HepG2 (cell line): ENCODE measurements around the gene CPNE1. TPM values are rescaled to one million over a fixed set of nuclear protein-coding genes. Genes with fewer than 3 reads are reported as not detected.

Source experiments
- ARID2 ChIP-seq: sonication (generic); formaldehyde crosslinking; IDR thresholded peaks from 2 replicates; pipeline ENCODE4 v1.8.1; 2022; ENCODE audit warnings: mild to moderate bottlenecking, missing genetic modification reagents, borderline replicate concordance
- ATRX ChIP-seq: sonication (generic); formaldehyde crosslinking; IDR thresholded peaks from 2 replicates; pipeline ENCODE4 v1.4.0; 2020; ENCODE audit warnings: missing genetic modification reagents, borderline replicate concordance
- EEA1 ChIP-seq: sonication (generic); formaldehyde crosslinking; IDR thresholded peaks from 2 replicates; pipeline ENCODE4 v1.5.1; 2020; ENCODE audit warnings: mild to moderate bottlenecking, missing genetic modification reagents, borderline replicate concordance
- HMGA1 ChIP-seq: sonication (generic); formaldehyde crosslinking; conservative IDR thresholded peaks from 2 replicates; pipeline ENCODE4 v1.4.0; 2020; ENCODE audit warnings: missing genetic modification reagents
- KLF13 ChIP-seq: sonication (generic); formaldehyde crosslinking; IDR thresholded peaks from 2 replicates; pipeline ENCODE4 v1.4.0; 2020; ENCODE audit warnings: mild to moderate bottlenecking, missing genetic modification reagents
- MED8 ChIP-seq: sonication (generic); formaldehyde crosslinking; IDR thresholded peaks from 2 replicates; pipeline ENCODE4 v1.8.1; 2023; ENCODE audit warnings: mild to moderate bottlenecking, missing genetic modification reagents; ENCODE audit not compliant: insufficient replicate concordance
- MLLT10 ChIP-seq: sonication (generic); formaldehyde crosslinking; IDR thresholded peaks from 2 replicates; pipeline ENCODE4 v1.4.0; 2020; ENCODE audit warnings: missing genetic modification reagents
- NR2C2 ChIP-seq: sonication (generic); formaldehyde crosslinking; IDR thresholded peaks from 2 replicates; pipeline ENCODE4 v1.4.0; 2020; ENCODE audit warnings: missing genetic modification reagents, mild to moderate bottlenecking, moderate library complexity, borderline replicate concordance
- POLR2AphosphoS2 ChIP-seq: IDR thresholded peaks from 2 replicates; pipeline ENCODE4 v1.6.1; 2011; ENCODE audit warnings: low read depth, low read length, improper control_type of control experiment
- PTBP1 ChIP-seq: fragments of 200-400 bp; formaldehyde crosslinking; IDR thresholded peaks from 2 replicates; pipeline ENCODE4 v1.6.1; 2018; ENCODE audit warnings: low read length, low read depth; ENCODE audit not compliant: poor library complexity, severe bottlenecking
- RFX3 ChIP-seq: IDR thresholded peaks from 2 replicates; pipeline ENCODE4 v1.6.1; 2016; ENCODE audit warnings: missing biosample characterization, missing genetic modification reagents
- ZNF326 ChIP-seq: sonication (generic); formaldehyde crosslinking; IDR thresholded peaks from 2 replicates; pipeline ENCODE4 v1.4.0; 2020; ENCODE audit warnings: missing genetic modification reagents, borderline replicate concordance
- ZNF713 ChIP-seq: sonication (generic); formaldehyde crosslinking; IDR thresholded peaks from 2 replicates; pipeline ENCODE4 v1.4.0; 2020; ENCODE audit warnings: mild to moderate bottlenecking, missing genetic modification reagents
- ZSCAN30 ChIP-seq: sonication (generic); formaldehyde crosslinking; IDR thresholded peaks from 2 replicates; pipeline ENCODE4 v1.5.0; 2020; ENCODE audit warnings: mild to moderate bottlenecking, missing genetic modification reagents
- polyA plus RNA-seq, 8 experiments: library from polyadenylated mRNA; depleted of rRNA in 3 of 8; stranded (reverse) in 7 of 8; unstranded in 1 of 8; fragments of >200 nt; fragmentation: Illumina TruSeq in 4 of 8; extraction: Trizol in 4 of 8; gene quantifications; 2 replicates each; pipeline versions ENCODE4 v1.2.1 to v1.2.3, GENCODE V29; 2011 to 2016; ENCODE audit warnings: low read depth in 4 of 8, missing spikeins in 1 of 8, mixed read lengths in 1 of 8; ENCODE audit not compliant: insufficient read depth in 1 of 8
- total RNA-seq, 5 experiments: library from RNA; depleted of rRNA; stranded (reverse); fragments of >200 nt; fragmentation: Illumina TruSeq; extraction: Trizol; gene quantifications; 2 replicates each; pipeline ENCODE4 v1.2.3, GENCODE V29; 2016; ENCODE audit warnings: low read depth in 1 of 5
- TF ChIP-seq, protein P1 (sequence below): sonication (generic); formaldehyde crosslinking; IDR thresholded peaks from 2 replicates; pipeline ENCODE4 v1.9.0; 2022; ENCODE audit warnings: missing genetic modification reagents, mild to moderate bottlenecking, borderline replicate concordance
- TF ChIP-seq, protein P2 (sequence below): IDR thresholded peaks from 2 replicates; pipeline ENCODE4 v1.6.1; 2012; ENCODE audit warnings: low read depth, low read length, improper control_type of control experiment
- TF ChIP-seq, protein P3 (sequence below): sonication (generic); formaldehyde crosslinking; IDR thresholded peaks from 2 replicates; pipeline ENCODE4 v1.4.0; 2020; ENCODE audit warnings: missing genetic modification reagents
- TF ChIP-seq, protein P4 (sequence below): sonication (generic); formaldehyde crosslinking; IDR thresholded peaks from 2 replicates; pipeline ENCODE4 v1.8.1; 2023; ENCODE audit warnings: mild to moderate bottlenecking, inconsistent platforms, moderate library complexity, missing genetic modification reagents, borderline replicate concordance
- TF ChIP-seq, protein P5 (sequence below): sonication (generic); formaldehyde crosslinking; IDR thresholded peaks from 2 replicates; pipeline ENCODE4 v1.4.0; 2020; ENCODE audit warnings: missing genetic modification reagents, borderline replicate concordance

CPNE1 gene
- total and polyA plus RNA-seq, 2 of the 13 experiments (the other 11 are each of a cell fraction or from before 2014, with no cell fraction given), result 408 to 431 TPM

DNA sequence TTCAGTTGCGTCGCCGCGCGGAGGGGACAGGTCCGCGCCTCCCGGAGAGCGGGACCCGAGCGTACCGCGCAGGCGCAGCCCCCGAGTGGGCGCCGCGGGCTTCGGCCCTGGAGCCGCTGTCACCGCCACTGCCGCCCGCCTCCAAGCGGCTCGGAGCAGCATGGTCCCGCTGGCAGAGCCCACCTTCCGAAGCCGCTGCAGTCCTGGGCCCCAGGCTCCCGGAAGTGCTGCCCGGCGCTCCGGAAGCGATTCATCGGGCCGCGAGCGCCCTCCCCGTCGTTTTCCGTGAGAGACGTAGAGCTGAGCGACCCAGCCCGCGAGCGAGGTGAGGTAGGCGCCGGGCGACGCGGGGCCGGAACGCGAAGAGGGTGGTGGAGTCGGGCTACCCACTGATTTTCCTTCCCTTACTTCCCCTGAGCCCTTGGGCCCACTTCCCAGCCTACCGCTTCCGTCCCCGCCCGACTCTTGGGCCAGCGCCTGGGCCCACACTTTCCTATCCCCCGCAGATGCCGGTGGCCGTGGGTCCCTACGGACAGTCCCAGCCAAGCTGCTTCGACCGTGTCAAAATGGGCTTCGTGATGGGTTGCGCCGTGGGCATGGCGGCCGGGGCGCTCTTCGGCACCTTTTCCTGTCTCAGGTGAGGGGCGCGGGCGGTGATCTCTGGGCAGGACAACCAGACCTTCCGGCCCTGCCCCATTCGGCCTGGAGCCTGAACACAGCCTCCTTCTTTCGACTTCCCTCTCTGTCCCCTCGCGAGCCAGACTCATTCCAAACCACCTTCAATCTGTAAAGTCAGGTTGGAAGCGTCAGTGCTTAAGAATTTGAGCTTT is 34.6 kb upstream of the CPNE1 start, which contains the start of the genes NFS1 and ROMO1 (continued):
- TF ChIP-seq EEA1 (CRISPR knock-in tag) (peak; percentile 89), PTBP1 (no peak), ZNF713 (CRISPR knock-in tag) (0 out of 2 replicates have a peak, but pooled peaks have one; percentile 84), ZNF326 (CRISPR knock-in tag) (peak; percentile 88; the same call in 1 of the 2 replicates), RFX3 (no peak), MLLT10 (CRISPR knock-in tag) (peak; percentile 87; the same call in 1 of the 2 replicates), MED8 (CRISPR knock-in tag) (peak; percentile 98), ARID2 (peak; percentile 98; the same call in 1 of the 2 replicates), HMGA1 (CRISPR knock-in tag) (no peak), NR2C2 (peak; percentile 100), ZSCAN30 (no peak), ATRX (CRISPR knock-in tag) (0 out of 2 replicates have a peak, but pooled peaks have one; percentile 52), KLF13 (CRISPR knock-in tag) (0 out of 2 replicates have a peak, but pooled peaks have one; percentile 74), POLR2AphosphoS2 (no peak)
- TF ChIP-seq, protein P1, sequence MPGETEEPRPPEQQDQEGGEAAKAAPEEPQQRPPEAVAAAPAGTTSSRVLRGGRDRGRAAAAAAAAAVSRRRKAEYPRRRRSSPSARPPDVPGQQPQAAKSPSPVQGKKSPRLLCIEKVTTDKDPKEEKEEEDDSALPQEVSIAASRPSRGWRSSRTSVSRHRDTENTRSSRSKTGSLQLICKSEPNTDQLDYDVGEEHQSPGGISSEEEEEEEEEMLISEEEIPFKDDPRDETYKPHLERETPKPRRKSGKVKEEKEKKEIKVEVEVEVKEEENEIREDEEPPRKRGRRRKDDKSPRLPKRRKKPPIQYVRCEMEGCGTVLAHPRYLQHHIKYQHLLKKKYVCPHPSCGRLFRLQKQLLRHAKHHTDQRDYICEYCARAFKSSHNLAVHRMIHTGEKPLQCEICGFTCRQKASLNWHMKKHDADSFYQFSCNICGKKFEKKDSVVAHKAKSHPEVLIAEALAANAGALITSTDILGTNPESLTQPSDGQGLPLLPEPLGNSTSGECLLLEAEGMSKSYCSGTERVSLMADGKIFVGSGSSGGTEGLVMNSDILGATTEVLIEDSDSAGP (CRISPR knock-in tag), result peak; percentile 99
- TF ChIP-seq, protein P2, sequence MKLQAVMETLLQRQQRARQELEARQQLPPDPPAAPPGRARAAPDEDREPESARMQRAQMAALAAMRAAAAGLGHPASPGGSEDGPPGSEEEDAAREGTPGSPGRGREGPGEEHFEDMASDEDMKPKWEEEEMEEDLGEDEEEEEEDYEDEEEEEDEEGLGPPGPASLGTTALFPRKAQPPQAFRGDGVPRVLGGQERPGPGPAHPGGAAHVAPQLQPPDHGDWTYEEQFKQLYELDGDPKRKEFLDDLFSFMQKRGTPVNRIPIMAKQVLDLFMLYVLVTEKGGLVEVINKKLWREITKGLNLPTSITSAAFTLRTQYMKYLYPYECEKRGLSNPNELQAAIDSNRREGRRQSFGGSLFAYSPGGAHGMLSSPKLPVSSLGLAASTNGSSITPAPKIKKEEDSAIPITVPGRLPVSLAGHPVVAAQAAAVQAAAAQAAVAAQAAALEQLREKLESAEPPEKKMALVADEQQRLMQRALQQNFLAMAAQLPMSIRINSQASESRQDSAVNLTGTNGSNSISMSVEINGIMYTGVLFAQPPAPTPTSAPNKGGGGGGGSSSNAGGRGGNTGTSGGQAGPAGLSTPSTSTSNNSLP, result no peak
- TF ChIP-seq, protein P3, sequence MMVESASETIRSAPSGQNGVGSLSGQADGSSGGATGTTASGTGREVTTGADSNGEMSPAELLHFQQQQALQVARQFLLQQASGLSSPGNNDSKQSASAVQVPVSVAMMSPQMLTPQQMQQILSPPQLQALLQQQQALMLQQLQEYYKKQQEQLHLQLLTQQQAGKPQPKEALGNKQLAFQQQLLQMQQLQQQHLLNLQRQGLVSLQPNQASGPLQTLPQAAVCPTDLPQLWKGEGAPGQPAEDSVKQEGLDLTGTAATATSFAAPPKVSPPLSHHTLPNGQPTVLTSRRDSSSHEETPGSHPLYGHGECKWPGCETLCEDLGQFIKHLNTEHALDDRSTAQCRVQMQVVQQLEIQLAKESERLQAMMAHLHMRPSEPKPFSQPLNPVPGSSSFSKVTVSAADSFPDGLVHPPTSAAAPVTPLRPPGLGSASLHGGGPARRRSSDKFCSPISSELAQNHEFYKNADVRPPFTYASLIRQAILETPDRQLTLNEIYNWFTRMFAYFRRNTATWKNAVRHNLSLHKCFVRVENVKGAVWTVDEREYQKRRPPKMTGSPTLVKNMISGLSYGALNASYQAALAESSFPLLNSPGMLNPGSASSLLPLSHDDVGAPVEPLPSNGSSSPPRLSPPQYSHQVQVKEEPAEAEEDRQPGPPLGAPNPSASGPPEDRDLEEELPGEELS, result peak; percentile 83
- TF ChIP-seq, protein P4, sequence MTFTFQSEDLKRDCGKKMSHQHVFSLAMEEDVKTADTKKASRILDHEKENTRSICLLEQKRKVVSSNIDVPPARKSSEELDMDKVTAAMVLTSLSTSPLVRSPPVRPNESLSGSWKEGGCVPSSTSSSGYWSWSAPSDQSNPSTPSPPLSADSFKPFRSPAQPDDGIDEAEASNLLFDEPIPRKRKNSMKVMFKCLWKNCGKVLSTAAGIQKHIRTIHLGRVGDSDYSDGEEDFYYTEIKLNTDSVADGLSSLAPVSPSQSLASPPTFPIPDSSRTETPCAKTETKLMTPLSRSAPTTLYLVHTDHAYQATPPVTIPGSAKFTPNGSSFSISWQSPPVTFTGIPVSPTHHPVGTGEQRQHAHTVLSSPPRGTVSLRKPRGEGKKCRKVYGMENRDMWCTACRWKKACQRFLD (CRISPR knock-in tag), result peak; percentile 92
- TF ChIP-seq, protein P5, sequence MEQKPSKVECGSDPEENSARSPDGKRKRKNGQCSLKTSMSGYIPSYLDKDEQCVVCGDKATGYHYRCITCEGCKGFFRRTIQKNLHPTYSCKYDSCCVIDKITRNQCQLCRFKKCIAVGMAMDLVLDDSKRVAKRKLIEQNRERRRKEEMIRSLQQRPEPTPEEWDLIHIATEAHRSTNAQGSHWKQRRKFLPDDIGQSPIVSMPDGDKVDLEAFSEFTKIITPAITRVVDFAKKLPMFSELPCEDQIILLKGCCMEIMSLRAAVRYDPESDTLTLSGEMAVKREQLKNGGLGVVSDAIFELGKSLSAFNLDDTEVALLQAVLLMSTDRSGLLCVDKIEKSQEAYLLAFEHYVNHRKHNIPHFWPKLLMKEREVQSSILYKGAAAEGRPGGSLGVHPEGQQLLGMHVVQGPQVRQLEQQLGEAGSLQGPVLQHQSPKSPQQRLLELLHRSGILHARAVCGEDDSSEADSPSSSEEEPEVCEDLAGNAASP (CRISPR knock-in tag), result peak; percentile 93
